Measurements from ENCODE around the gene ANO5. TPM values are rescaled to one million over a fixed set of nuclear protein-coding genes. Genes with fewer than 3 reads are reported as not detected.

Gene ANO5
- total and polyA plus RNA-seq, 2 donors (not counting 1 experiment from before 2014, with no cell fraction given), result 0.06 to 4.1 TPM

DNA sequence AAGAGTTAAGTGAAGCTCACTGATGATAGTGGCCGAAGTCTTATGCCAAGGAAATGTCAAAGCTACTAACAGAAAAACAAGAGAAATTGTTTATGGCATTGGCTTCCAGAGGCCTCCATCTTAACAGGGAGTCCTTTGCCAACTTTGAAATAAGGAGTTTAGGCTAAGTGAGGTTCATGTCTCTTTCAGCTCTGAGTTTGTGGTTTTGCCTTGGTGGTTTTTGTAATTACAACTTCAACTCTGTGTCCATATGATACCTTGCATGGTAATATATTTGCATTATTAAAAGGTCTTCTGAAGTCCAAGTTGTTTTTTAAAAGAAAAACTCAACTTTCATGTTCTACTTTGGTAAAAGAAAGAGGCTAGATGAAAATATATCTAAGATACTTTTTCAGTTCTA lies 31.4 kb upstream of the ANO5 start:
- no peak for TF ChIP-seq EZH2 (IDR thresholded peaks at IDR 0.05; ENCODE audit: low read length, missing control alignments)
- TF ChIP-seq, protein P1, sequence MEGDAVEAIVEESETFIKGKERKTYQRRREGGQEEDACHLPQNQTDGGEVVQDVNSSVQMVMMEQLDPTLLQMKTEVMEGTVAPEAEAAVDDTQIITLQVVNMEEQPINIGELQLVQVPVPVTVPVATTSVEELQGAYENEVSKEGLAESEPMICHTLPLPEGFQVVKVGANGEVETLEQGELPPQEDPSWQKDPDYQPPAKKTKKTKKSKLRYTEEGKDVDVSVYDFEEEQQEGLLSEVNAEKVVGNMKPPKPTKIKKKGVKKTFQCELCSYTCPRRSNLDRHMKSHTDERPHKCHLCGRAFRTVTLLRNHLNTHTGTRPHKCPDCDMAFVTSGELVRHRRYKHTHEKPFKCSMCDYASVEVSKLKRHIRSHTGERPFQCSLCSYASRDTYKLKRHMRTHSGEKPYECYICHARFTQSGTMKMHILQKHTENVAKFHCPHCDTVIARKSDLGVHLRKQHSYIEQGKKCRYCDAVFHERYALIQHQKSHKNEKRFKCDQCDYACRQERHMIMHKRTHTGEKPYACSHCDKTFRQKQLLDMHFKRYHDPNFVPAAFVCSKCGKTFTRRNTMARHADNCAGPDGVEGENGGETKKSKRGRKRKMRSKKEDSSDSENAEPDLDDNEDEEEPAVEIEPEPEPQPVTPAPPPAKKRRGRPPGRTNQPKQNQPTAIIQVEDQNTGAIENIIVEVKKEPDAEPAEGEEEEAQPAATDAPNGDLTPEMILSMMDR (conservative IDR thresholded peaks at IDR 0.05 in 1 of 2, IDR thresholded peaks at IDR 0.05 in 1 of 2; ENCODE audit: low read depth in 1 of 2, low read length in 2 of 2), result no peak
- Histone ChIP-seq H4K20me1 (ENCODE audit: control insufficient read depth, extremely low read depth, insufficient read depth, low read length) (no peaks in the 10 kb centered on the region), H3K79me2 (ENCODE audit: control insufficient read depth, insufficient read depth, low read length) (no peaks in the 10 kb centered on the region), H3K4me1 (ENCODE audit: control insufficient read depth, extremely low read depth, insufficient read depth, low read length) (no peaks in the 10 kb centered on the region), H3K4me2 (ENCODE audit: extremely low read depth, insufficient read depth, low read length) (no peak overlapping the region), H3K27me3 (ENCODE audit: control insufficient read depth, insufficient read depth, low read length) (no peaks in the 10 kb centered on the region), H3K27ac (ENCODE audit: insufficient read depth, low read length) (no peak overlapping the region), H3K9me3 (ENCODE audit: control insufficient read depth, insufficient read depth, low read depth, low read length) (no peaks in the 10 kb centered on the region), H3K4me3 (replicated peaks in 1 of 4; ENCODE audit: control extremely low read depth in 1 of 4, insufficient read depth in 1 of 4, low read depth in 3 of 4, low read length in 4 of 4) (no peak overlapping the region), H3K36me3 (ENCODE audit: control insufficient read depth, insufficient read depth, low read length) (no peaks in the 10 kb centered on the region), H3K9ac (ENCODE audit: insufficient read depth, low read length) (no peak overlapping the region), H2AFZ (ENCODE audit: low read length) (no peak overlapping the region)
- no peak for DNase-seq (ENCODE audit: low read depth in 2 of 2)

DNA sequence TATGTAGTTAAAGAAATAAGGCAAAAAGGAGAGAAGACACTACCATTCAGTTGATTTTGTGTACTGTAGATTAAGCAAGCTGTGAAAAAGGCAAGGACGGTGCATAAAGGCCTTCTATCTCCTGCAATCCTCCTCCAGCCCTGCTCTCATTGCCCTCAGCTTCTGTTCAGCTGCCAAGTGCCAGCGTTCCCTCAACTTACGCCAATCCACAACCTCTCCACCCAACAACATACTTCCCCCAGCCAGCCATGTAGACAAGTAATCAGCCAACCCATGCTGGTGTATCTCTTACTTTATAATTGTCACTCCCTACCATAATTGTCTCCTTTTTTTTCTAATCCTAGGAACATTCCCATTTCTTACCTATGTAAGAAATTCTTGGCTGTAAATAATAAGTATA lies 30.1 kb upstream of the ANO5 start:
- no peak overlapping the region for H3K9ac ChIP-seq (ENCODE audit: insufficient read depth, low read length)
- no peak overlapping the region for H2AFZ ChIP-seq (ENCODE audit: low read length)
- DNase-seq (ENCODE audit: low read depth in 2 of 2), result no peak

DNA sequence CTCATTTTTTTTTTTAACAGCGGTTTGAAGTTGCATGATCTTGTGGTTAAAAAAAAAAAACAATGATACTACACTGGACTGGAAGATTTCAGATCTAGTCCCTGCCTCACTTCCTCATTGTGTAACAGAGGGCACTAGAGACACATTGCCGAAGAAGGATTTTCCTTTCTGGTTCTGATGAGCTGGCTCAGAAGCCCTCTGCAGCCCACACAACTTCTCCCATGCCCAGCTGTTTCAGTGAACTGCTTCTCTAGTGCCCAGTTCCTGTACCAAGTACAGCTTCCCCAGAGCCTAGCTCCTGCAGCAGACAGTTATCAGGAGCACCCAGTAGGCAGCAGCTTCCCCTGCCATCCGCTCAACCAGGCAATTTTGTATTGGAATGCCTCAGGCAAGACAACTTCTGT lies 29.5 kb upstream of the ANO5 start:
- Histone ChIP-seq H3K27ac (ENCODE audit: insufficient read depth, low read length) (no peak overlapping the region), H3K9ac (ENCODE audit: insufficient read depth, low read length) (no peak overlapping the region), H3K79me2 (ENCODE audit: control insufficient read depth, insufficient read depth, low read length) (no peaks in the 10 kb centered on the region), H3K4me2 (ENCODE audit: extremely low read depth, insufficient read depth, low read length) (no peak overlapping the region), H4K20me1 (ENCODE audit: control insufficient read depth, extremely low read depth, insufficient read depth, low read length) (no peaks in the 10 kb centered on the region), H3K4me1 (ENCODE audit: control insufficient read depth, extremely low read depth, insufficient read depth, low read length) (no peaks in the 10 kb centered on the region), H3K27me3 (ENCODE audit: control insufficient read depth, insufficient read depth, low read length) (no peaks in the 10 kb centered on the region), H3K9me3 (ENCODE audit: control insufficient read depth, insufficient read depth, low read depth, low read length) (no peaks in the 10 kb centered on the region), H3K36me3 (ENCODE audit: control insufficient read depth, insufficient read depth, low read length) (no peaks in the 10 kb centered on the region), H2AFZ (ENCODE audit: low read length) (no peak overlapping the region), H3K4me3 (replicated peaks in 1 of 4; ENCODE audit: control extremely low read depth in 1 of 4, insufficient read depth in 1 of 4, low read depth in 3 of 4, low read length in 4 of 4) (no peak overlapping the region)
- no peak for TF ChIP-seq EZH2 (IDR thresholded peaks at IDR 0.05; ENCODE audit: low read length, missing control alignments)
- TF ChIP-seq, protein P1 (conservative IDR thresholded peaks at IDR 0.05 in 1 of 2, IDR thresholded peaks at IDR 0.05 in 1 of 2; ENCODE audit: low read depth in 1 of 2, low read length in 2 of 2), result no peak
- DNase-seq (ENCODE audit: low read depth in 2 of 2), result no peak

More for the DNA sequence above, 30.1 kb upstream of the ANO5 start:
- TF ChIP-seq EZH2 (IDR thresholded peaks at IDR 0.05; ENCODE audit: low read length, missing control alignments), result no peak
- TF ChIP-seq, protein P1 (conservative IDR thresholded peaks at IDR 0.05 in 1 of 2, IDR thresholded peaks at IDR 0.05 in 1 of 2; ENCODE audit: low read depth in 1 of 2, low read length in 2 of 2), result no peak
- no peaks in the 10 kb centered on the region for H3K79me2 ChIP-seq (ENCODE audit: control insufficient read depth, insufficient read depth, low read length)
- H4K20me1 ChIP-seq (ENCODE audit: control insufficient read depth, extremely low read depth, insufficient read depth, low read length), result no peaks in the 10 kb centered on the region
- H3K27ac ChIP-seq (ENCODE audit: insufficient read depth, low read length), result no peak overlapping the region
- no peak overlapping the region for H3K4me3 ChIP-seq (replicated peaks in 1 of 4; ENCODE audit: control extremely low read depth in 1 of 4, insufficient read depth in 1 of 4, low read depth in 3 of 4, low read length in 4 of 4)
- no peaks in the 10 kb centered on the region for H3K36me3 ChIP-seq (ENCODE audit: control insufficient read depth, insufficient read depth, low read length)
- H3K9me3 ChIP-seq (ENCODE audit: control insufficient read depth, insufficient read depth, low read depth, low read length), result no peaks in the 10 kb centered on the region
- H3K27me3 ChIP-seq (ENCODE audit: control insufficient read depth, insufficient read depth, low read length), result no peaks in the 10 kb centered on the region
- H3K4me2 ChIP-seq (ENCODE audit: extremely low read depth, insufficient read depth, low read length), result no peak overlapping the region
- no peaks in the 10 kb centered on the region for H3K4me1 ChIP-seq (ENCODE audit: control insufficient read depth, extremely low read depth, insufficient read depth, low read length)

All from fibroblast of lung (primary cell).